Astrocyte (in vitro differentiated cells and primary cell): Measurements from ENCODE around the gene ALOX15. TPM values are rescaled to one million over a fixed set of nuclear protein-coding genes. Genes with fewer than 3 reads are reported as not detected.

Source experiments
- DNase-seq: peaks from one replicate; pipeline ENCODE4 v3.0.0-alpha.2; 2010; ENCODE audit warnings: low read depth
- FAIRE-seq: peaks from 2 replicates; lab custom pipeline; 2011; peaks lifted over from hg19 to GRCh38; lab: Jason Lieb, UNC
- H2AFZ ChIP-seq: 2 replicates; pipeline ENCODE4 v1.6.0; 2012; ENCODE audit warnings: low read depth, low read length, inconsistent platforms
- H3K27ac ChIP-seq: 2 replicates; pipeline ENCODE4 v1.5.1; 2011; ENCODE audit warnings: low read depth, low read length, inconsistent platforms
- H3K27me3 ChIP-seq: 2 replicates; pipeline ENCODE4 v1.6.0; 2011; ENCODE audit warnings: low read length, inconsistent platforms; ENCODE audit not compliant: insufficient read depth
- H3K36me3 ChIP-seq: 2 replicates; pipeline ENCODE4 v1.5.1; 2011; ENCODE audit warnings: low read length, inconsistent platforms; ENCODE audit not compliant: insufficient read depth
- H3K4me1 ChIP-seq: 2 replicates; pipeline ENCODE4 v1.5.1; 2011; ENCODE audit warnings: low read length, inconsistent platforms; ENCODE audit not compliant: insufficient read depth
- H3K4me2 ChIP-seq: 2 replicates; pipeline ENCODE4 v1.6.0; 2012; ENCODE audit warnings: low read length, inconsistent platforms
- H3K4me3 ChIP-seq: 2 replicates; pipeline ENCODE4 v1.5.1; 2011; ENCODE audit warnings: low read depth, mild to moderate bottlenecking, low read length, inconsistent platforms; ENCODE audit not compliant: insufficient read depth
- H3K79me2 ChIP-seq: 2 replicates; pipeline ENCODE4 v1.6.0; 2012; ENCODE audit warnings: mild to moderate bottlenecking, low read length, inconsistent platforms; ENCODE audit not compliant: insufficient read depth
- H3K9ac ChIP-seq: 2 replicates; pipeline ENCODE4 v1.6.0; 2012; ENCODE audit warnings: mild to moderate bottlenecking, low read length, inconsistent platforms
- H3K9me3 ChIP-seq: 2 replicates; pipeline ENCODE4 v1.5.1; 2012; ENCODE audit warnings: low read depth, mild to moderate bottlenecking, low read length, inconsistent platforms; ENCODE audit not compliant: insufficient read depth
- H4K20me1 ChIP-seq: 2 replicates; pipeline ENCODE4 v1.6.0; 2012; ENCODE audit warnings: low read length, inconsistent platforms; ENCODE audit not compliant: insufficient read depth
- H3K27ac Mint-ChIP-seq: one replicate; pipeline ENCODE4 v1.8.0; 2021; ENCODE audit warnings: mild to moderate bottlenecking, mixed read lengths; ENCODE audit not compliant: unreplicated experiment
- H3K27me3 Mint-ChIP-seq: one replicate; pipeline ENCODE4 v1.8.0; 2021; ENCODE audit warnings: low read depth, mixed read lengths; ENCODE audit not compliant: unreplicated experiment
- H3K36me3 Mint-ChIP-seq: one replicate; pipeline ENCODE4 v1.8.0; 2021; ENCODE audit warnings: low read depth, mixed read lengths; ENCODE audit not compliant: unreplicated experiment
- H3K4me1 Mint-ChIP-seq: one replicate; pipeline ENCODE4 v1.8.0; 2021; ENCODE audit warnings: low read depth, mixed read lengths; ENCODE audit not compliant: unreplicated experiment
- H3K4me3 Mint-ChIP-seq: one replicate; pipeline ENCODE4 v1.8.0; 2021; ENCODE audit warnings: mild to moderate bottlenecking, moderate library complexity, mixed read lengths; ENCODE audit not compliant: unreplicated experiment
- H3K9me3 Mint-ChIP-seq: one replicate; pipeline ENCODE4 v1.8.0; 2021; ENCODE audit warnings: mild to moderate bottlenecking, mixed read lengths; ENCODE audit not compliant: unreplicated experiment
- EZH2 ChIP-seq: IDR thresholded peaks from 2 replicates; pipeline ENCODE4 v1.6.1; 2012; ENCODE audit warnings: mild to moderate bottlenecking, low read length, inconsistent platforms; ENCODE audit not compliant: insufficient read depth
- total RNA-seq: library from RNA; stranded (reverse); gene quantifications from 2 replicates; pipeline ENCODE4 v1.2.1, GENCODE V29; 2021
- TF ChIP-seq, protein P1 (sequence below): IDR thresholded peaks from 2 replicates; pipeline ENCODE4 v1.5.1; 2011; ENCODE audit warnings: low read depth, mild to moderate bottlenecking, inconsistent platforms, low read length, moderate library complexity; ENCODE audit not compliant: insufficient read depth

ALOX15 gene
- total RNA-seq, 1 donor from 2014 or later, result 0.07 TPM

DNA sequence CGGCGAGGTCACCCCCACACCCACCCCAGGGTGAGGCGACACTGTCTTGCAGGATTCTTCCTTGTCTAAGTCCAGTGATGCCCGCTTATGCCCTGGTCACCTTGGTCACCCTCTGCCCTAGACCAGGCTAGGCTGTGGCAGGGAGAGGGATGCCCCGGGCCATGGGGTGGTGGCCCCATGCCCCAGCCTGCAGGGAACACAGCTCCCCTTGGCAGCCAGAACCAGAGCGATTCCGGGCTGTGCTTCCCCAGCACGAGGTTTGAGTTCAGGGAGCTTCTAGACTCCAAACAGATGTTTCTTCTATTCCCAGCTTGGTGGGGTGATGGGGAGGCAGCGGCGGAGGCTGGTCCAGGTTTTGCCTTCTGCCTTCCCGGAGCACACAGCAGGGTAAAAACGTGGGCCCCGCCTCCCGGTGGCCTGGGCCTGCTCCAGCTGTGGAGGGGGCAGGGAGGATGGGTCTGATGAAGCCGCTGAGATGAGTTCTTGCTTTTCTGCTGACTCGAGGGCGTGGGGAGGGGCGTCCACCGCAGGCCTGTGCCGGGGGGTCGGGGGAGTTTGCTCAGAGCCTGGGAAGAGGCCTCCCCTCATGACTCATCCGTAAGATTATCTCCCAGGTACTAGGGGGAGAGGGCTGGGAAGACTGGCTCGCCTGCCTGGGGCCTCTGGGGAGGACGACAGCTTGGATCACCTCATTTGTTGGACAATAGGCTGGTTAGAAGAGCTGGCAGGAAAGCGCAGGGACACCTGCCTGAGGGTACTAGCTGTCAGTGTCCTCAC is 41.8 kb downstream of the ALOX15 start:
- H3K4me1 ChIP-seq, result peaks cover 10% of the 10 kb centered on the region
- H3K4me1 Mint-ChIP-seq, result peaks cover 19% of the 10 kb centered on the region
- peaks cover 19% of the 10 kb centered on the region for H3K27me3 Mint-ChIP-seq
- no peaks in the 10 kb centered on the region for H4K20me1 ChIP-seq
- H2AFZ ChIP-seq, result no peak overlapping the region
- H3K9me3 Mint-ChIP-seq, result no peaks in the 10 kb centered on the region
- peak; percentile 17 for TF ChIP-seq EZH2
- TF ChIP-seq, protein P1, sequence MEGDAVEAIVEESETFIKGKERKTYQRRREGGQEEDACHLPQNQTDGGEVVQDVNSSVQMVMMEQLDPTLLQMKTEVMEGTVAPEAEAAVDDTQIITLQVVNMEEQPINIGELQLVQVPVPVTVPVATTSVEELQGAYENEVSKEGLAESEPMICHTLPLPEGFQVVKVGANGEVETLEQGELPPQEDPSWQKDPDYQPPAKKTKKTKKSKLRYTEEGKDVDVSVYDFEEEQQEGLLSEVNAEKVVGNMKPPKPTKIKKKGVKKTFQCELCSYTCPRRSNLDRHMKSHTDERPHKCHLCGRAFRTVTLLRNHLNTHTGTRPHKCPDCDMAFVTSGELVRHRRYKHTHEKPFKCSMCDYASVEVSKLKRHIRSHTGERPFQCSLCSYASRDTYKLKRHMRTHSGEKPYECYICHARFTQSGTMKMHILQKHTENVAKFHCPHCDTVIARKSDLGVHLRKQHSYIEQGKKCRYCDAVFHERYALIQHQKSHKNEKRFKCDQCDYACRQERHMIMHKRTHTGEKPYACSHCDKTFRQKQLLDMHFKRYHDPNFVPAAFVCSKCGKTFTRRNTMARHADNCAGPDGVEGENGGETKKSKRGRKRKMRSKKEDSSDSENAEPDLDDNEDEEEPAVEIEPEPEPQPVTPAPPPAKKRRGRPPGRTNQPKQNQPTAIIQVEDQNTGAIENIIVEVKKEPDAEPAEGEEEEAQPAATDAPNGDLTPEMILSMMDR, result no peak
- DNase-seq, result no peak
- no peak overlapping the region for H3K27ac Mint-ChIP-seq
- no peak overlapping the region for H3K4me3 ChIP-seq
- no peak overlapping the region for H3K9ac ChIP-seq
- no peaks in the 10 kb centered on the region for H3K36me3 Mint-ChIP-seq
- peaks cover 15% of the 10 kb centered on the region for H3K27me3 ChIP-seq
- FAIRE-seq, result no peak
- no peaks in the 10 kb centered on the region for H3K79me2 ChIP-seq
- no peaks in the 10 kb centered on the region for H3K9me3 ChIP-seq
- H3K27ac ChIP-seq, result no peak overlapping the region
- H3K4me2 ChIP-seq, result peak overlapping the region; percentile 48
- H3K4me3 Mint-ChIP-seq, result peak overlapping the region; percentile 17
- no peaks in the 10 kb centered on the region for H3K36me3 ChIP-seq

DNA sequence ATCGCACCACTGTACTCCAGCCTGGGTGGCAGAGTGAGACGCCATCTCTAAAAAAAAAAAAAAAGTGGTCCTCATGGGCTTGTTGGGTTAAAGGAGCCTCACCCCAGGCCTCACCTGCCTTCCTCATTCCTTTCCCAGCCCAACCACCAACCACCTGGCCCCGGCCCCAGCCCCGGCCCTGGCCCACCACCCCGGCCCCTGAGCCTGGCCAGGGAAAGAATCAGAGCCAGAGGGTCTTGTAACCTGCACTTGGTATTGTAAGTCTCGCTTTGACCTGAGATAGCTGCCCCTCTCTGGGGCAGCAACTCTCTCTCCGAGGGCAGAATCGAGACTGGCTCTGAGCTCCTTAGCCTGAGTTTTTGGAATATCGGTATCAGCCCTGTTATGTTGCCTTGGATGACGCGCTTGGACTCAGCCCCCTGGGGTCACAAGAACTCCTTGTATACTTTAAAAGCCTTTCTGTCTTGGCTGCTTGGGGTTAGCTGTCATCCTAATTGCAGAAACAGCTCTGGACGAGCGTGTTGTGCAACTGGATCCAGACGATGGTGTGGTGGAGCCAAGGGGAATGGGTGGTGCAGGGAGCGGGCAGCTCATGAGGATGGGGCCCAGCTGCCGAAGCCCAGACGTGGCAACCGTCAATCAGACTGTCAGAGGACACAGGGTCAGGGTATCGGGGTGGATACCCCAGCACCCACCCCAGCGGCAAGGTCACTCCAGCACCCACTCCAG is 42.5 kb downstream of the ALOX15 start:
- Mint-ChIP-seq H3K9me3 (no peaks in the 10 kb centered on the region), H3K36me3 (no peaks in the 10 kb centered on the region), H3K4me3 (no peak overlapping the region), H3K4me1 (peaks cover 14% of the 10 kb centered on the region), H3K27ac (no peak overlapping the region), H3K27me3 (peaks cover 19% of the 10 kb centered on the region)
- Histone ChIP-seq H3K27me3 (peaks cover 15% of the 10 kb centered on the region), H3K4me2 (no peak overlapping the region), H3K36me3 (no peaks in the 10 kb centered on the region), H3K79me2 (no peaks in the 10 kb centered on the region), H2AFZ (no peak overlapping the region), H4K20me1 (no peaks in the 10 kb centered on the region), H3K9ac (no peak overlapping the region), H3K4me1 (peaks cover 5% of the 10 kb centered on the region), H3K27ac (no peak overlapping the region), H3K4me3 (no peak overlapping the region), H3K9me3 (no peaks in the 10 kb centered on the region)
- no peak for TF ChIP-seq EZH2
- FAIRE-seq (no peak), DNase-seq (no peak)

DNA sequence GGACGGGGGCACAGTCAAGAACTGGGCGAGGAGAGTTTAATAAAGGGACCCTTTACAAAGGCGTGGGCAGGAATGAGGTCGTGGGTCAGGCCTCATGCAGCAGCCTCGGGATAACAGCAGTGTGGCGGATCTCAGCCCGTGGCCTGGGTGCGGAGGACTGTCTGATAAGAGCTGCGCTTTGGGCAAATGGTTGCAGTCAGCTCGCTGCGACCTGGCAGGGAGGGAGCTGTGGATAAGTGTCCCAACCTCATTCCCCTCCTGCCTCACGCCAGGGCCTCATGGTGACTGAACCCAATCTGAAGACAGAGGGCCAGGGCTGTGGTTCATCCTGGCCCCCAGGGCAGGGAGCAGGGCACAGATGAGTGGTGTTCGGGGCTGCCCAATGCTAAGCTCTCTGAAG is 43.5 kb downstream of the ALOX15 start:
- no peaks in the 10 kb centered on the region for H3K79me2 ChIP-seq
- H3K27me3 ChIP-seq, result peaks cover 11% of the 10 kb centered on the region
- no peaks in the 10 kb centered on the region for H4K20me1 ChIP-seq
- Mint-ChIP-seq H3K4me3 (no peak overlapping the region), H3K9me3 (no peaks in the 10 kb centered on the region), H3K36me3 (no peaks in the 10 kb centered on the region), H3K4me1 (peaks cover 13% of the 10 kb centered on the region), H3K27ac (peak overlapping the region; percentile 67), H3K27me3 (peaks cover 24% of the 10 kb centered on the region)
- H3K27ac ChIP-seq, result no peak overlapping the region
- H3K4me2 ChIP-seq, result no peak overlapping the region
- H3K36me3 ChIP-seq, result no peaks in the 10 kb centered on the region
- H3K4me3 ChIP-seq, result no peak overlapping the region
- no peak for DNase-seq
- peaks cover 5% of the 10 kb centered on the region for H3K4me1 ChIP-seq
- TF ChIP-seq, protein P1, result no peak
- no peak for TF ChIP-seq EZH2
- H3K9me3 ChIP-seq, result no peaks in the 10 kb centered on the region
- H3K9ac ChIP-seq, result no peak overlapping the region
- no peak overlapping the region for H2AFZ ChIP-seq
- FAIRE-seq, result no peak
